ENCODE data around the gene CHMP2B. TPM values are rescaled to one million over a fixed set of nuclear protein-coding genes. Genes with fewer than 3 reads are reported as not detected.
A peak's percentile ranks its signal among the peaks of the same experiment; 100 is the strongest.

CHMP2B gene
- total and polyA plus RNA-seq, 4 donors: 12.6 to 49.5 (median 15.5) TPM

- DNase-seq (ENCODE audit: low spot score): no peak
- peaks cover 3 to 22% (median 10%) of the 10 kb centered on the region in 4 donors for H3K4me1 ChIP-seq (ENCODE audit: control insufficient read depth in 4 of 4, insufficient read depth in 4 of 4, low read length in 3 of 4)
- TF ChIP-seq SP1 (IDR thresholded peaks at IDR 0.05) (no peak), CTCF (IDR thresholded peaks at IDR 0.05; ENCODE audit: low read depth, low read length, missing input control) (no peak), RAD21 (IDR thresholded peaks at IDR 0.05) (no peak), RXRA (IDR thresholded peaks at IDR 0.05) (no peak), EGR1 (IDR thresholded peaks at IDR 0.05; ENCODE audit: low read depth in 2 of 2) (no peak), REST (IDR thresholded peaks at IDR 0.05) (no peak), HNF4A (conservative IDR thresholded peaks at IDR 0.05) (no peak), ZBTB33 (IDR thresholded peaks at IDR 0.05) (no peak), NR2F2 (IDR thresholded peaks at IDR 0.05) (no peak), YY1 (IDR thresholded peaks at IDR 0.05) (no peak), ATF3 (IDR thresholded peaks at IDR 0.05) (no peak)
- H3K27ac ChIP-seq (ENCODE audit: low read depth in 1 of 2, low read length in 2 of 2): peak overlapping the region; percentile 95 to 96
- H3K36me3 ChIP-seq (ENCODE audit: control insufficient read depth in 4 of 4, insufficient read depth in 3 of 4, low read depth in 1 of 4, low read length in 3 of 4): no peaks in the 10 kb centered on the region
- WGBS: 3% methylated on average over 3 of the region's 3 CpGs
- peak overlapping the region; percentile 79 to 99 for H3K9ac ChIP-seq (ENCODE audit: low read depth in 1 of 2, low read length in 2 of 2)
- peak overlapping the region; percentile 89 to 97 (median 96) for H3K4me3 ChIP-seq (ENCODE audit: low read depth in 1 of 3, low read length in 3 of 3)
- no peaks in the 10 kb centered on the region for H3K27me3 ChIP-seq (ENCODE audit: control insufficient read depth in 4 of 4, insufficient read depth in 4 of 4, low read length in 3 of 4)
- H3K9me3 ChIP-seq (ENCODE audit: control insufficient read depth in 4 of 4, low read length in 3 of 4): no peaks in the 10 kb centered on the region
These were observed 681 bp downstream of the CHMP2B start for GRCh38 chr3:87227835-87228144.

- DNase-seq (ENCODE audit: low spot score): no peak
- Histone ChIP-seq H3K27me3 (ENCODE audit: control insufficient read depth in 4 of 4, insufficient read depth in 4 of 4, low read length in 3 of 4) (no peaks in the 10 kb centered on the region), H3K9ac (ENCODE audit: low read depth in 1 of 2, low read length in 2 of 2) (no peak overlapping the region), H3K27ac (ENCODE audit: low read depth in 1 of 2, low read length in 2 of 2) (no peak overlapping the region), H3K36me3 (ENCODE audit: control insufficient read depth in 4 of 4, insufficient read depth in 3 of 4, low read depth in 1 of 4, low read length in 3 of 4) (no peaks in the 10 kb centered on the region), H3K4me3 (ENCODE audit: low read depth in 1 of 3, low read length in 3 of 3) (peak overlapping the region in 2 of 3 donors; percentile 89 to 97), H3K4me1 (ENCODE audit: control insufficient read depth in 4 of 4, insufficient read depth in 4 of 4, low read length in 3 of 4) (peaks cover 3 to 22% (median 10%) of the 10 kb centered on the region in 4 donors), H3K9me3 (ENCODE audit: control insufficient read depth in 4 of 4, low read length in 3 of 4) (no peaks in the 10 kb centered on the region)
- 22% methylated on average over 1 of the region's 1 CpG for WGBS
- TF ChIP-seq YY1 (IDR thresholded peaks at IDR 0.05) (no peak), RXRA (IDR thresholded peaks at IDR 0.05) (no peak), SP1 (IDR thresholded peaks at IDR 0.05) (no peak), NR2F2 (IDR thresholded peaks at IDR 0.05) (no peak), CTCF (IDR thresholded peaks at IDR 0.05; ENCODE audit: low read depth, low read length, missing input control) (no peak), HNF4A (conservative IDR thresholded peaks at IDR 0.05) (no peak), EGR1 (IDR thresholded peaks at IDR 0.05; ENCODE audit: low read depth in 2 of 2) (no peak)
These were observed 1.2 kb downstream of the CHMP2B start for GRCh38 chr3:87228316-87228715.

All from liver (tissue), 9 donors.